Measurements from ENCODE around the gene CYP2W1.

CYP2W1 gene

GRCh38 chr7:966291-967069 is 16.5 kb upstream of the CYP2W1 start:
- peaks cover 21% of the 10 kb centered on the region for H3K36me3 ChIP-seq (ENCODE audit: low read depth)
- H3K4me1 ChIP-seq (ENCODE audit: insufficient read depth, poor library complexity, severe bottlenecking): no peaks in the 10 kb centered on the region
- ATAC-seq (ENCODE audit: low read depth): no peak
- no peak overlapping the region for H3K4me3 ChIP-seq (ENCODE audit: severe bottlenecking)
- TF ChIP-seq, protein P1, sequence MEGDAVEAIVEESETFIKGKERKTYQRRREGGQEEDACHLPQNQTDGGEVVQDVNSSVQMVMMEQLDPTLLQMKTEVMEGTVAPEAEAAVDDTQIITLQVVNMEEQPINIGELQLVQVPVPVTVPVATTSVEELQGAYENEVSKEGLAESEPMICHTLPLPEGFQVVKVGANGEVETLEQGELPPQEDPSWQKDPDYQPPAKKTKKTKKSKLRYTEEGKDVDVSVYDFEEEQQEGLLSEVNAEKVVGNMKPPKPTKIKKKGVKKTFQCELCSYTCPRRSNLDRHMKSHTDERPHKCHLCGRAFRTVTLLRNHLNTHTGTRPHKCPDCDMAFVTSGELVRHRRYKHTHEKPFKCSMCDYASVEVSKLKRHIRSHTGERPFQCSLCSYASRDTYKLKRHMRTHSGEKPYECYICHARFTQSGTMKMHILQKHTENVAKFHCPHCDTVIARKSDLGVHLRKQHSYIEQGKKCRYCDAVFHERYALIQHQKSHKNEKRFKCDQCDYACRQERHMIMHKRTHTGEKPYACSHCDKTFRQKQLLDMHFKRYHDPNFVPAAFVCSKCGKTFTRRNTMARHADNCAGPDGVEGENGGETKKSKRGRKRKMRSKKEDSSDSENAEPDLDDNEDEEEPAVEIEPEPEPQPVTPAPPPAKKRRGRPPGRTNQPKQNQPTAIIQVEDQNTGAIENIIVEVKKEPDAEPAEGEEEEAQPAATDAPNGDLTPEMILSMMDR (IDR thresholded peaks at IDR 0.05; ENCODE audit: poor library complexity, severe bottlenecking): no peak
- DNase-seq (ENCODE audit: low spot score): no peak
- H3K27ac ChIP-seq (ENCODE audit: poor library complexity, severe bottlenecking): no peak overlapping the region
- H3K9me3 ChIP-seq (ENCODE audit: severe bottlenecking): no peaks in the 10 kb centered on the region
- H3K27me3 ChIP-seq (ENCODE audit: insufficient read depth, poor library complexity, severe bottlenecking): peaks cover 6% of the 10 kb centered on the region

- H3K4me1 ChIP-seq (ENCODE audit: insufficient read depth, poor library complexity, severe bottlenecking): no peaks in the 10 kb centered on the region
- no peak for DNase-seq (ENCODE audit: low spot score)
- H3K4me3 ChIP-seq (ENCODE audit: severe bottlenecking): no peak overlapping the region
- ATAC-seq (ENCODE audit: low read depth): no peak
- H3K36me3 ChIP-seq (ENCODE audit: low read depth): peaks cover 31% of the 10 kb centered on the region
- peaks cover 6% of the 10 kb centered on the region for H3K27me3 ChIP-seq (ENCODE audit: insufficient read depth, poor library complexity, severe bottlenecking)
- H3K27ac ChIP-seq (ENCODE audit: poor library complexity, severe bottlenecking): no peak overlapping the region
- H3K9me3 ChIP-seq (ENCODE audit: severe bottlenecking): no peaks in the 10 kb centered on the region
- TF ChIP-seq, protein P1 (IDR thresholded peaks at IDR 0.05; ENCODE audit: poor library complexity, severe bottlenecking): no peak
These were observed 15.5 kb upstream of the CYP2W1 start for GRCh38 chr7:967361-968082.

DNA sequence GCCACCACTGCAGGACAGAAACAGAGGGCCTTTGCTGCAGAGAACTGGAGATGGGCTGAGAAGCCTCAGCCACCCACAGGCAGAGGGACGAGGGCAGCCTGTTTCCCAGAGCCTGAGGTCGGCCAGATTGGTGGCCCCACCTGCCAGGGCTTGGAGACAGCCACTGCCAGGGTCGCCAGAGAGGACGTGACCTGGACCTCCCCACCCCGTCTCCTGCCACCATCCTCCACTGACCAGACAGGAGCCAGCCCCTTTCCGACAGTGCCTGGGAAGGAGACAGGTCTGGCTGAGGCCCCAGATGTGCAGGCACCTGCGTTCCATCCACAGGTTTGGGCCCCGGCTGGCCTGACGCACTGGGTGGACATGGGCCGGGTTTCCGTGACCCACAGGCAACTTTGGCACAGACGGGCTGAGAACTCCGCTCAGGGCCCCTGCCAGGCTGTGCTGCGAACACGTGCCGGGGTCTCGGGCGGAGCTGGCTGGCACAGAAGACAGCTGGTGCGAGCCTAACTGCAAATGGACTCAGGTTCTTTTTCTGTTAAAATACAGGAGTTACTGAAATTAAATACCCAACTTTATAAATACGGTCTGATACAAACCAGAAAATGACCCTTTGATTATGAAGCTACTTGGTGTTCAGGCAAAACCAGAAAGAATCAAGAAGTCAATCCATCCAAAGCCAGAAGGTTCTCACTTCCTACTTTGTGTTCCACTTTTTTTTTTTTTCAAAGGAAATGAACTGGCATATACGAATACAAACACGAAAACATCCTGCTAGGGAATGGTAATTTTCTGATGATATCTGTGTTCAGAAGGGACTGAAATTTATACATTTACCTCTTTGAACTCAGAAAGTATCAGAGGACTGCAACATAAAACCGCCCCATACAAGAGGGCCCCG is 14.5 kb upstream of the CYP2W1 start:
- Histone ChIP-seq H3K27me3 (ENCODE audit: insufficient read depth, poor library complexity, severe bottlenecking) (peaks cover 2% of the 10 kb centered on the region), H3K4me3 (ENCODE audit: severe bottlenecking) (no peak overlapping the region), H3K27ac (ENCODE audit: poor library complexity, severe bottlenecking) (no peak overlapping the region), H3K9me3 (ENCODE audit: severe bottlenecking) (no peaks in the 10 kb centered on the region), H3K4me1 (ENCODE audit: insufficient read depth, poor library complexity, severe bottlenecking) (no peaks in the 10 kb centered on the region), H3K36me3 (ENCODE audit: low read depth) (peaks cover 41% of the 10 kb centered on the region)
- DNase-seq (ENCODE audit: low spot score) (no peak), ATAC-seq (ENCODE audit: low read depth) (no peak)
- TF ChIP-seq, protein P1 (IDR thresholded peaks at IDR 0.05; ENCODE audit: poor library complexity, severe bottlenecking): no peak

GRCh38 chr7:969403-969802 is 13.6 kb upstream of the CYP2W1 start:
- peaks cover 3% of the 10 kb centered on the region for H3K4me1 ChIP-seq (ENCODE audit: insufficient read depth, poor library complexity, severe bottlenecking)

More at GRCh38 chr7:969403-969802, 13.6 kb upstream of the CYP2W1 start:
- Histone ChIP-seq H3K9me3 (ENCODE audit: severe bottlenecking) (no peaks in the 10 kb centered on the region), H3K4me3 (ENCODE audit: severe bottlenecking) (no peak overlapping the region), H3K27me3 (ENCODE audit: insufficient read depth, poor library complexity, severe bottlenecking) (no peaks in the 10 kb centered on the region), H3K27ac (ENCODE audit: poor library complexity, severe bottlenecking) (no peak overlapping the region), H3K36me3 (ENCODE audit: low read depth) (peaks cover 44% of the 10 kb centered on the region)
- DNase-seq (ENCODE audit: low spot score) (no peak), ATAC-seq (ENCODE audit: low read depth) (no peak)
- TF ChIP-seq, protein P1 (IDR thresholded peaks at IDR 0.05; ENCODE audit: poor library complexity, severe bottlenecking): no peak

Data from RWPE2 (cell line).